HFF-Myc (cell line): ENCODE data around the gene DENND1B.

Experiments
- DNase-seq: peaks from one replicate; pipeline ENCODE4 v3.0.0-alpha.2; 2011; ENCODE audit warnings: low read depth; ENCODE audit errors: extremely low read depth
- H3K4me3 ChIP-seq: replicated peaks from 2 replicates; pipeline ENCODE4 v1.5.1; 2011; ENCODE audit warnings: low read depth, mild to moderate bottlenecking, control low read depth, low read length
- TF ChIP-seq, protein P1 (sequence below): IDR thresholded peaks from 2 replicates; pipeline ENCODE4 v1.5.1; 2012; ENCODE audit warnings: mild to moderate bottlenecking, low read depth, low read length, control low read depth; ENCODE audit errors: missing control alignments

The DENND1B gene

GRCh38 chr1:197688233-197688632 is 87.0 kb downstream of the DENND1B start:
- H3K4me3 ChIP-seq: no peak overlapping the region
- DNase-seq: no peak
- TF ChIP-seq, protein P1, sequence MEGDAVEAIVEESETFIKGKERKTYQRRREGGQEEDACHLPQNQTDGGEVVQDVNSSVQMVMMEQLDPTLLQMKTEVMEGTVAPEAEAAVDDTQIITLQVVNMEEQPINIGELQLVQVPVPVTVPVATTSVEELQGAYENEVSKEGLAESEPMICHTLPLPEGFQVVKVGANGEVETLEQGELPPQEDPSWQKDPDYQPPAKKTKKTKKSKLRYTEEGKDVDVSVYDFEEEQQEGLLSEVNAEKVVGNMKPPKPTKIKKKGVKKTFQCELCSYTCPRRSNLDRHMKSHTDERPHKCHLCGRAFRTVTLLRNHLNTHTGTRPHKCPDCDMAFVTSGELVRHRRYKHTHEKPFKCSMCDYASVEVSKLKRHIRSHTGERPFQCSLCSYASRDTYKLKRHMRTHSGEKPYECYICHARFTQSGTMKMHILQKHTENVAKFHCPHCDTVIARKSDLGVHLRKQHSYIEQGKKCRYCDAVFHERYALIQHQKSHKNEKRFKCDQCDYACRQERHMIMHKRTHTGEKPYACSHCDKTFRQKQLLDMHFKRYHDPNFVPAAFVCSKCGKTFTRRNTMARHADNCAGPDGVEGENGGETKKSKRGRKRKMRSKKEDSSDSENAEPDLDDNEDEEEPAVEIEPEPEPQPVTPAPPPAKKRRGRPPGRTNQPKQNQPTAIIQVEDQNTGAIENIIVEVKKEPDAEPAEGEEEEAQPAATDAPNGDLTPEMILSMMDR: no peak

DNA sequence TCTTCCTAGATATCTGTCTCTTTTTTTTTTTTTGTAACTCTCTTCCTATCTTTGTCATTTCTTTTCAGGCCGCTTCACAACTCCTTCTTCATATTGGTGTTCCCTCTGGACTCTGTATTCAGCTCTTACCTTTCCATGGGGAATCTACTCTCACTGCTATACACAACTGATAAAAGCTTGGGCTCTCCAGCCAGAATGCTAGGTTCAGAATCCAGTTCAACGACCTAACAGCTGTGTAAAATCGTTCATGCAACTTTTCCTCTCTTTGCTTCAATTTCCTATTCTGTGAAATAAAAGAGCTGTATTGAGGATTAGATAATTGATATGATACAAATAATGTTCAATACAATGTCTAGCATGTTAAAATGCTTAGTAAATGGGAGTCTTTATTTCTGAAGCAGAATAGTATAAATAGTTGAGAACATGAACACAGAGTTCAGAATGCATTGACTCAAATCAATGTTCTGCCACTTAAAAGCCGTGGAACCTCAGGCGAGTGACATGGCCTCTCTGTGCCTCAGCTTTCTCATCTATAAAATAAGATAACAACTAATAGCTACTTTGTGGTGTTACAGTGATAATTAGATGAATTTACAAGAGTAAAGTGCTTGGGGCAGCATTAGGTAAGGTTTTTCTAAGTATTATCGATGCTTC is 88.5 kb downstream of the DENND1B start:
- DNase-seq: no peak
- TF ChIP-seq, protein P1: no peak
- H3K4me3 ChIP-seq: no peak overlapping the region

DNA sequence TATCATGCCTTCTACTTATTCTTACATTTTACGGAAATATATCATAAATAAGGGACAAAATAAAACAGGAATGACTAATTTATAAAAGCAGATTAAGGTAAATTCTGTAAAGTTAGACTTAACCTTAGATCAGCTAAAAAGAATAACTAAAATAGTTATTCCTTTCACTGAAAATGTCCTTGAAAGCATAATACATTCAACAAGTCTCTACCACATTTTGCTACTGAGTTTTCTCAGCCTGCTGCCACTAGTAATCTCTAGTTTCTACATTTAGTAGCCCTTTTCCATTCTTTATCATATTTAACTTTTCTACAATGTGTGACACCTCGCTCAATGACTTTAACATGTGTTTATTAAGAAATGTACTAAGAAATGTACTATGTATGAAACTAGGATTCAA is 89.0 kb downstream of the DENND1B start:
- TF ChIP-seq, protein P1: no peak
- no peak for DNase-seq
- H3K4me3 ChIP-seq: no peak overlapping the region

- no peak overlapping the region for H3K4me3 ChIP-seq
- DNase-seq: no peak
- TF ChIP-seq, protein P1: no peak
These were observed 89.5 kb downstream of the DENND1B start for GRCh38 chr1:197685785-197686184.

- H3K4me3 ChIP-seq: no peak overlapping the region
- TF ChIP-seq, protein P1: no peak
- DNase-seq: no peak
These were observed 91.3 kb downstream of the DENND1B start for GRCh38 chr1:197683895-197684553.

DNA sequence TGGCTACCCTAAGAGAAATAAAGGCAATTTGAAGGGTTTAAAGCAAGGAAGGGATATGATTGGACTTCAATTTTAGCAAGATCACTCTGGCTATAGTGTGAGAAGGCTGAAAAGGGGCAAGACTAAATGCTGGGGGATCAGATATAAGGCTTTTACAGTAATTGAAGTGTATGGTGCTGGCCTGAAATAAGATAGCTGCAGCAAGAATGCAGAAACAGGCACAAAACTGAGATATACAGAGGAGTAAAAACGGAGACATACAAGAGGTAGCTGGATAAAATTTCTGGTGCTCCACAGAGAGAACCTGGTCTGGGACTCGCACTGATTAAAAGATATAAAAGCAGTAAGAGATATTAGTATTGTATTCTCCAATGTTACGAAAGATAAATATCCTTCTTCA is 92.0 kb downstream of the DENND1B start:
- TF ChIP-seq, protein P1: no peak
- no peak for DNase-seq
- H3K4me3 ChIP-seq: no peak overlapping the region
